SU-DHL-6 (cell line): ENCODE measurements around the gene CABCOCO1.
"Not testable (repeated sequence)": the region's sequence is repeated elsewhere in the genome, so short reads cannot be mapped to it uniquely, and the experiment has no call there.

Source experiments
- EZH2phosphoT487 ChIP-seq: fragments of 200-600 bp; sonication (generic), shearing (Covaris generic); conservative IDR thresholded peaks from 2 replicates; pipeline ENCODE4 v1.6.1; 2018; ENCODE audit warnings: mild to moderate bottlenecking, antibody characterized with exemption, low read length, moderate library complexity, mixed read lengths
- TF ChIP-seq, protein P1 (sequence below): fragments of 200-600 bp; sonication (generic); IDR thresholded peaks from one replicate; pipeline ENCODE4 v1.5.1; 2017; ENCODE audit warnings: antibody characterized with exemption, mild to moderate bottlenecking, low read length, moderate library complexity; ENCODE audit not compliant: insufficient read depth, poor library complexity, severe bottlenecking

GRCh38 chr10:61712105-61712504, 49.4 kb downstream of the CABCOCO1 start:
- TF ChIP-seq, protein P1, sequence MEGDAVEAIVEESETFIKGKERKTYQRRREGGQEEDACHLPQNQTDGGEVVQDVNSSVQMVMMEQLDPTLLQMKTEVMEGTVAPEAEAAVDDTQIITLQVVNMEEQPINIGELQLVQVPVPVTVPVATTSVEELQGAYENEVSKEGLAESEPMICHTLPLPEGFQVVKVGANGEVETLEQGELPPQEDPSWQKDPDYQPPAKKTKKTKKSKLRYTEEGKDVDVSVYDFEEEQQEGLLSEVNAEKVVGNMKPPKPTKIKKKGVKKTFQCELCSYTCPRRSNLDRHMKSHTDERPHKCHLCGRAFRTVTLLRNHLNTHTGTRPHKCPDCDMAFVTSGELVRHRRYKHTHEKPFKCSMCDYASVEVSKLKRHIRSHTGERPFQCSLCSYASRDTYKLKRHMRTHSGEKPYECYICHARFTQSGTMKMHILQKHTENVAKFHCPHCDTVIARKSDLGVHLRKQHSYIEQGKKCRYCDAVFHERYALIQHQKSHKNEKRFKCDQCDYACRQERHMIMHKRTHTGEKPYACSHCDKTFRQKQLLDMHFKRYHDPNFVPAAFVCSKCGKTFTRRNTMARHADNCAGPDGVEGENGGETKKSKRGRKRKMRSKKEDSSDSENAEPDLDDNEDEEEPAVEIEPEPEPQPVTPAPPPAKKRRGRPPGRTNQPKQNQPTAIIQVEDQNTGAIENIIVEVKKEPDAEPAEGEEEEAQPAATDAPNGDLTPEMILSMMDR = not testable (repeated sequence)
- TF ChIP-seq EZH2phosphoT487 = not testable (repeated sequence)
